ENCODE data around the gene ZNF22. TPM values are rescaled to one million over a fixed set of nuclear protein-coding genes. Genes with fewer than 3 reads are reported as not detected.

Gene ZNF22
- total and polyA plus RNA-seq, 2 of the 8 experiments (the other 6 are each of a cell fraction or from before 2014, with no cell fraction given), result 18.2 to 45.2 TPM

DNA sequence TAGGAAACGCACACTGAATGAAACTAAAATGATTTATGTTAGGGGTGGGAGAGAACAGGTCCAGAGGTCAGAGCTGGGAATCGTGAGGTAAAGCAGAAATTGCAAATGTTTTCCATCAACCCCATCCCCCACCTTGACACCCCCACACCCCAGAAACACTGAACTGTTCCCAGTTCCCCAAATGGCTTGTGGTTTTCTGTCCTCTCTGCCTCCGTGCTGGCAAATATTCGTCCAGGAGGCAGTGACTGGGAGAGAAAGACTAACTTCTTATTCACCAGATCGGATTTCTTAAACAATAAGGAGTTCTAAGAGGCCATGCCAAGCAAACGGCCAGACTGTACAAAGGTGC is 41.9 kb upstream of the ZNF22 start:
- POLR2A ChIA-PET (ENCODE audit: partially characterized antibody), result interaction anchor here (0.9 to 1.8 kb wide), 4 partner anchors 14 to 21 kb away, joined by 3 to 5 read pairs (median 4); partner anchors contain the start of gene DEPP1
- no peak overlapping the region for H4K5ac ChIP-seq (ENCODE audit: insufficient read length, low read depth, low read length)
- no peak overlapping the region for H2AK5ac ChIP-seq (ENCODE audit: low read depth, low read length)
- H3K4me3 ChIP-seq (ENCODE audit: extremely low read depth in 1 of 4, insufficient read depth in 2 of 4, low read depth in 3 of 4, low read length in 4 of 4), result peak overlapping the region; percentile 71 to 87 (median 76)
- DNase-seq (ENCODE audit: low read depth in 1 of 2, low spot score in 2 of 2), result no peak
- H3K79me2 ChIP-seq (ENCODE audit: control insufficient read depth in 1 of 2, insufficient read depth in 2 of 2, low read length in 2 of 2), result no peaks in the 10 kb centered on the region; a peak in 1 of 4 replicates
- no peaks in the 10 kb centered on the region for H3K9me3 ChIP-seq (ENCODE audit: insufficient read depth in 2 of 2, low read depth in 1 of 2, low read length in 1 of 2)
- H2BK15ac ChIP-seq (ENCODE audit: low read length), result 0 out of 2 replicates have a peak overlapping the region, but pooled peaks have one; percentile 66
- H4K20me1 ChIP-seq (replicated peaks in 1 of 2; ENCODE audit: control insufficient read depth in 1 of 2, insufficient read depth in 2 of 2, low read length in 2 of 2), result no peaks in the 10 kb centered on the region
- peaks cover 10 to 26% (median 18%) of the 10 kb centered on the region in 4 experiments for H3K4me1 ChIP-seq (replicated peaks in 1 of 4; ENCODE audit: control insufficient read depth in 3 of 4, insufficient read depth in 4 of 4, low read length in 3 of 4)
- H3K9ac ChIP-seq (replicated peaks in 1 of 4; ENCODE audit: extremely low read depth in 1 of 4, low read depth in 3 of 4, low read length in 3 of 4), result peak overlapping the region in 3 of 4 experiments; percentile 67 to 79 (median 77); a peak in 6 of 7 replicates
- H2BK5ac ChIP-seq (ENCODE audit: low read depth, low read length), result peak overlapping the region; percentile 80; the same call in 1 of the 2 replicates
- no peak for FAIRE-seq
- peaks cover 0 to 7% (median 3%) of the 10 kb centered on the region in 4 experiments; a peak in 4 of 7 replicates for H3K27me3 ChIP-seq (replicated peaks in 1 of 4; ENCODE audit: control insufficient read depth in 3 of 4, extremely low read depth in 1 of 4, insufficient read depth in 3 of 4, low read length in 3 of 4)
- peak overlapping the region; percentile 44; the same call in 1 of the 2 replicates for H3K18ac ChIP-seq (ENCODE audit: extremely low read depth, low read length)
- H3K23ac ChIP-seq (ENCODE audit: insufficient read length), result no peak overlapping the region
- no peaks in the 10 kb centered on the region for H3K36me3 ChIP-seq (ENCODE audit: control insufficient read depth in 2 of 4, insufficient read depth in 4 of 4, low read length in 3 of 4)
- H4K8ac ChIP-seq (ENCODE audit: extremely low read depth, insufficient read depth, low read length), result peak overlapping the region; percentile 93; the same call in 1 of the 2 replicates
- H2BK20ac ChIP-seq (ENCODE audit: low read length), result no peak overlapping the region
- 27% methylated on average over 6 of the region's 6 CpGs; no CpG with 5 or more reads in 1 of the 2 experiments for WGBS, 2 experiments (ENCODE audit: extremely low coverage in 1 of 2, insufficient coverage in 1 of 2, insufficient read length in 1 of 2, insufficient replicate concordance in 2 of 2, low coverage in 1 of 2, low lambda C conversion rate in 2 of 2, missing lambda C conversion rate in 1 of 2)
- H3K4ac ChIP-seq (replicated peaks; ENCODE audit: insufficient read length, low read depth, low read length), result no peak overlapping the region
- peaks cover 8% of the 10 kb centered on the region for H3K23me2 ChIP-seq (ENCODE audit: low read depth, low read length)
- no peak overlapping the region for H2BK120ac ChIP-seq (replicated peaks; ENCODE audit: low read depth, low read length)
- no peaks in the 10 kb centered on the region for H3K79me1 ChIP-seq (ENCODE audit: low read depth, low read length)
- no peak overlapping the region for H3K56ac ChIP-seq (replicated peaks; ENCODE audit: insufficient read length, low read depth, low read length)
- no peak overlapping the region for H2BK12ac ChIP-seq (ENCODE audit: low read depth, low read length)
- H2AFZ ChIP-seq (ENCODE audit: low read length), result no peak overlapping the region
- no peak overlapping the region for H4K91ac ChIP-seq (replicated peaks; ENCODE audit: insufficient read length, low read length)
- H3K14ac ChIP-seq (ENCODE audit: insufficient read length), result no peak overlapping the region
- peak overlapping the region; percentile 87 to 90 for H3K4me2 ChIP-seq (ENCODE audit: insufficient read depth in 1 of 2, low read depth in 2 of 2, low read length in 2 of 2)
- H3K27ac ChIP-seq (ENCODE audit: low read depth, low read length), result peak overlapping the region; percentile 25; the same call in 1 of the 2 replicates
- CTCF ChIA-PET (ENCODE audit: partially characterized antibody), result interaction anchor here (0.7 to 1.3 kb wide), 5 partner anchors 11 to 80 kb away, joined by 3 to 6 read pairs (median 4); partner anchors contain the start of gene DEPP1
